MCF 10A (cell line): ENCODE results near the gene SGSM1. TPM values are rescaled to one million over a fixed set of nuclear protein-coding genes. Genes with fewer than 3 reads are reported as not detected.

Experiments used
- BruUV-seq: library from RNA; stranded (reverse); fragments of 400-500 nt; replicated peaks from 2 replicates; lab custom pipeline; 2021; lab: Mats Ljungman, UMichigan
- CTCF ChIA-PET: fragments of 300-600 bp; sonication (Branson Sonifier 250); formaldehyde crosslinking; extraction: SDS; loops from one replicate; lab custom pipeline; 2021; ENCODE audit warnings: antibody characterized with exemption, inconsistent platforms; lab: Yijun Ruan, JAX
- POLR2A ChIA-PET: fragments of 300-600, 350-650 bp; sonication (Branson Sonifier 250); formaldehyde crosslinking; extraction: SDS; loops from one replicate; lab custom pipeline; 2020; ENCODE audit warnings: antibody characterized with exemption, inconsistent platforms; lab: Yijun Ruan, JAX
- DNase-seq: peaks from one replicate; pipeline ENCODE4 v3.0.0-alpha.2; 2018; ENCODE audit not compliant: unreplicated experiment
- H3K27ac Mint-ChIP-seq: one replicate; pipeline ENCODE4 v1.8.0; 2022; ENCODE audit warnings: mild to moderate bottlenecking, low read depth, mixed read lengths; ENCODE audit not compliant: unreplicated experiment
- H3K27me3 Mint-ChIP-seq: one replicate; pipeline ENCODE4 v1.8.0; 2022; ENCODE audit warnings: mixed read lengths; ENCODE audit not compliant: insufficient read depth, unreplicated experiment
- H3K36me3 Mint-ChIP-seq: one replicate; pipeline ENCODE4 v1.8.0; 2022; ENCODE audit warnings: mild to moderate bottlenecking, moderate library complexity, mixed read lengths; ENCODE audit not compliant: insufficient read depth, unreplicated experiment
- H3K4me1 Mint-ChIP-seq: one replicate; pipeline ENCODE4 v1.8.0; 2022; ENCODE audit warnings: mixed read lengths; ENCODE audit not compliant: insufficient read depth, unreplicated experiment
- H3K4me3 Mint-ChIP-seq: one replicate; pipeline ENCODE4 v1.8.0; 2022; ENCODE audit warnings: mild to moderate bottlenecking, moderate library complexity, mixed read lengths; ENCODE audit not compliant: unreplicated experiment
- H3K9me3 Mint-ChIP-seq: one replicate; pipeline ENCODE4 v1.8.0; 2022; ENCODE audit warnings: mixed read lengths; ENCODE audit not compliant: unreplicated experiment
- CTCF ChIP-seq: fragments of 200-600 bp; IDR thresholded peaks from one replicate; pipeline ENCODE4 v1.8.0; 2022; ENCODE audit warnings: antibody characterized with exemption, mild to moderate bottlenecking; ENCODE audit not compliant: unreplicated experiment
- intact Hi-C: fragments of 100-400 bp; cut with micrococcal nuclease; formaldehyde crosslinking; loops from 2 replicates; pipeline ENCODE4 v1.14.1; 2022
- total RNA-seq: library from RNA; stranded (reverse); gene quantifications from 2 replicates; pipeline ENCODE4 v1.2.3, GENCODE V29; 2022

The SGSM1 gene
- total RNA-seq, 1 experiment from 2014 or later = 0.14 TPM

- Mint-ChIP-seq H3K27me3 (no peaks in the 10 kb centered on the region), H3K27ac (no peak overlapping the region), H3K36me3 (no peaks in the 10 kb centered on the region), H3K4me3 (no peak overlapping the region), H3K9me3 (no peaks in the 10 kb centered on the region), H3K4me1 (no peaks in the 10 kb centered on the region)
- no peak for TF ChIP-seq CTCF
- intact Hi-C loops = no loop called here
- no peak for DNase-seq
- CTCF ChIA-PET = no interaction called here
- POLR2A ChIA-PET = no interaction called here
- BruUV-seq = no TSS peak
These were observed 114.0 kb downstream of the SGSM1 start for GRCh38 chr22:24920029-24920428.

- BruUV-seq = no TSS peak
- TF ChIP-seq CTCF = no peak
- H3K4me1 Mint-ChIP-seq = peaks cover 6% of the 10 kb centered on the region
- no peaks in the 10 kb centered on the region for H3K36me3 Mint-ChIP-seq
- no peak overlapping the region for H3K4me3 Mint-ChIP-seq
- H3K9me3 Mint-ChIP-seq = no peaks in the 10 kb centered on the region
- POLR2A ChIA-PET = interaction anchor here (0.6 to 1.1 kb wide), 2 partner anchors 31 to 43 kb away, joined by 3 to 5 read pairs; no protein-coding TSS in a partner anchor
- DNase-seq = no peak
- peaks cover 21% of the 10 kb centered on the region for H3K27me3 Mint-ChIP-seq
- CTCF ChIA-PET = interaction anchor here (1.8 to 3.3 kb wide), 2 partner anchors 13 to 76 kb away, joined by 5 to 19 read pairs; no protein-coding TSS in a partner anchor
- intact Hi-C loops = no loop called here
- H3K27ac Mint-ChIP-seq = no peak overlapping the region
These were observed 119.8 kb downstream of the SGSM1 start for GRCh38 chr22:24925586-24926427.

GRCh38 chr22:24926428-24926725 lies 120.4 kb downstream of the SGSM1 start:
- DNase-seq = no peak
- intact Hi-C loops = no loop called here
- ChIA-PET CTCF (interaction anchor here (1.8 to 3.3 kb wide), 2 partner anchors 12 to 77 kb away, joined by 5 to 19 read pairs; no protein-coding TSS in a partner anchor), POLR2A (interaction anchor here (0.6 to 1.1 kb wide), 2 partner anchors 32 to 43 kb away, joined by 3 to 5 read pairs; no protein-coding TSS in a partner anchor)
- TF ChIP-seq CTCF = no peak
- no peaks in the 10 kb centered on the region for H3K9me3 Mint-ChIP-seq
- H3K27ac Mint-ChIP-seq = no peak overlapping the region
- peaks cover 26% of the 10 kb centered on the region for H3K27me3 Mint-ChIP-seq
- H3K4me1 Mint-ChIP-seq = peaks cover 6% of the 10 kb centered on the region
- BruUV-seq = no TSS peak
- no peaks in the 10 kb centered on the region for H3K36me3 Mint-ChIP-seq
- H3K4me3 Mint-ChIP-seq = no peak overlapping the region

- ChIA-PET POLR2A (interaction anchor here (1.1 kb wide), 1 partner anchor 32 kb away, joined by 5 read pairs; no protein-coding TSS in a partner anchor), CTCF (interaction anchor here (0.6 to 3.3 kb wide), 6 partner anchors 10 to 371 kb away, joined by 3 to 19 read pairs (median 4); no protein-coding TSS in a partner anchor)
- Mint-ChIP-seq H3K4me1 (peaks cover 6% of the 10 kb centered on the region), H3K27ac (no peak overlapping the region), H3K4me3 (no peak overlapping the region), H3K36me3 (no peaks in the 10 kb centered on the region), H3K27me3 (peaks cover 33% of the 10 kb centered on the region), H3K9me3 (no peaks in the 10 kb centered on the region)
- intact Hi-C loops = no loop called here
- no peak for TF ChIP-seq CTCF
- BruUV-seq = no TSS peak
- peak; percentile 76 for DNase-seq
These were observed 121.0 kb downstream of the SGSM1 start for GRCh38 chr22:24926849-24927579.
